ENCODE data around the gene KRT82.

- TF ChIP-seq, protein P1, sequence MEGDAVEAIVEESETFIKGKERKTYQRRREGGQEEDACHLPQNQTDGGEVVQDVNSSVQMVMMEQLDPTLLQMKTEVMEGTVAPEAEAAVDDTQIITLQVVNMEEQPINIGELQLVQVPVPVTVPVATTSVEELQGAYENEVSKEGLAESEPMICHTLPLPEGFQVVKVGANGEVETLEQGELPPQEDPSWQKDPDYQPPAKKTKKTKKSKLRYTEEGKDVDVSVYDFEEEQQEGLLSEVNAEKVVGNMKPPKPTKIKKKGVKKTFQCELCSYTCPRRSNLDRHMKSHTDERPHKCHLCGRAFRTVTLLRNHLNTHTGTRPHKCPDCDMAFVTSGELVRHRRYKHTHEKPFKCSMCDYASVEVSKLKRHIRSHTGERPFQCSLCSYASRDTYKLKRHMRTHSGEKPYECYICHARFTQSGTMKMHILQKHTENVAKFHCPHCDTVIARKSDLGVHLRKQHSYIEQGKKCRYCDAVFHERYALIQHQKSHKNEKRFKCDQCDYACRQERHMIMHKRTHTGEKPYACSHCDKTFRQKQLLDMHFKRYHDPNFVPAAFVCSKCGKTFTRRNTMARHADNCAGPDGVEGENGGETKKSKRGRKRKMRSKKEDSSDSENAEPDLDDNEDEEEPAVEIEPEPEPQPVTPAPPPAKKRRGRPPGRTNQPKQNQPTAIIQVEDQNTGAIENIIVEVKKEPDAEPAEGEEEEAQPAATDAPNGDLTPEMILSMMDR (IDR thresholded peaks at IDR 0.05), result no peak
- TF ChIP-seq POLR2A (IDR thresholded peaks at IDR 0.05) (no peak), EP300 (IDR thresholded peaks at IDR 0.05; ENCODE audit: low read depth) (no peak)
Observed at GRCh38 chr12:52392465-52393007, 13.6 kb downstream of the KRT82 start.

Measured in transverse colon (tissue), 3 donors.